ENCODE measurements around the gene KHDC4. TPM values are rescaled to one million over a fixed set of nuclear protein-coding genes. Genes with fewer than 3 reads are reported as not detected.
A peak's percentile ranks its signal among the peaks of the same experiment; 100 is the strongest.

Gene KHDC4
- total RNA-seq: 100 to 1,000 TPM in 1 of 2 donors, 10 to 100 TPM in 1; 81.2 to 100 TPM

- peak; percentile 89 to 95 for DNase-seq (ENCODE audit: low spot score in 2 of 2)
- H3K9me3 Mint-ChIP-seq: no peaks in the 10 kb centered on the region
- peaks cover 4% of the 10 kb centered on the region in 2 donors for H3K36me3 Mint-ChIP-seq
- ATAC-seq: peak; percentile 96 to 98
- H3K27ac Mint-ChIP-seq: no peak within 1 kb of the TSS
Measured at GRCh38 chr1:155934097-155934935, at the start of gene KHDC4. Gene KHDC4, minus strand, starts transcription at chr1:155934413. Its CDS starts 40 bp downstream, at chr1:155934373.

- Mint-ChIP-seq H3K36me3 (peaks cover 25% of the 10 kb centered on the region in 2 donors), H3K9me3 (no peaks in the 10 kb centered on the region), H3K27ac (peak overlapping the region; percentile 62 to 66)
- ATAC-seq (peak; percentile 12 to 20), DNase-seq (ENCODE audit: low spot score in 2 of 2) (no peak)
Measured at GRCh38 chr1:155983191-155984024, 49.2 kb upstream of the KHDC4 start.

GRCh38 chr1:155982106-155982505 is 47.9 kb upstream of the KHDC4 start:
- H3K36me3 Mint-ChIP-seq: peaks cover 31% of the 10 kb centered on the region in 2 donors
- ATAC-seq: no peak
- no peaks in the 10 kb centered on the region for H3K9me3 Mint-ChIP-seq
- peak overlapping the region in 1 of 2 donors; percentile 89 for H3K27ac Mint-ChIP-seq
- DNase-seq (ENCODE audit: low spot score in 2 of 2): no peak

- H3K36me3 Mint-ChIP-seq: peaks cover 38% of the 10 kb centered on the region in 2 donors
- ATAC-seq: no peak
- DNase-seq (ENCODE audit: low spot score in 2 of 2): no peak
- H3K27ac Mint-ChIP-seq: peak overlapping the region; percentile 85 to 89
- no peaks in the 10 kb centered on the region for H3K9me3 Mint-ChIP-seq
Measured at GRCh38 chr1:155981266-155982088, 47.3 kb upstream of the KHDC4 start.

GRCh38 chr1:155979597-155980343 is 45.6 kb upstream of the KHDC4 start:
- Mint-ChIP-seq H3K36me3 (peaks cover 46 to 55% of the 10 kb centered on the region in 2 donors), H3K9me3 (no peaks in the 10 kb centered on the region), H3K27ac (peak overlapping the region; percentile 89 to 96)
- DNase-seq (ENCODE audit: low spot score in 2 of 2) (no peak), ATAC-seq (no peak)

- Mint-ChIP-seq H3K36me3 (peaks cover 53 to 63% of the 10 kb centered on the region in 2 donors), H3K9me3 (no peaks in the 10 kb centered on the region)
Measured at GRCh38 chr1:155978973-155979429, 44.8 kb upstream of the KHDC4 start.

GRCh38 chr1:155978325-155978972 is 44.2 kb upstream of the KHDC4 start, which contains the start of gene ARHGEF2:
Gene ARHGEF2, minus strand, starts transcription at chr1:155978547. Its CDS starts 120 bp downstream, at chr1:155978427.
- H3K27ac Mint-ChIP-seq: peak within 1 kb of the TSS; percentile 89 to 96
- H3K36me3 Mint-ChIP-seq: peaks cover 53 to 63% of the 10 kb centered on the region in 2 donors

More at GRCh38 chr1:155978973-155979429, 44.8 kb upstream of the KHDC4 start:
- DNase-seq (ENCODE audit: low spot score in 2 of 2) (no peak), ATAC-seq (peak; percentile 3 to 11)
- peak overlapping the region; percentile 89 to 96 for H3K27ac Mint-ChIP-seq

GRCh38 chr1:155977690-155978324 is 43.6 kb upstream of the KHDC4 start:
- peaks cover 59 to 63% of the 10 kb centered on the region in 2 donors for H3K36me3 Mint-ChIP-seq
- ATAC-seq: peak; percentile 31 to 69
- peak; percentile 42 to 82 for DNase-seq (ENCODE audit: low spot score in 2 of 2)
- H3K27ac Mint-ChIP-seq: peak overlapping the region; percentile 89 to 95
- H3K9me3 Mint-ChIP-seq: no peaks in the 10 kb centered on the region

More at GRCh38 chr1:155978325-155978972, 44.2 kb upstream of the KHDC4 start, which contains the start of gene ARHGEF2:
- DNase-seq (ENCODE audit: low spot score in 2 of 2) (peak; percentile 75 to 82), ATAC-seq (peak; percentile 67 to 80)
- no peaks in the 10 kb centered on the region for H3K9me3 Mint-ChIP-seq

- ATAC-seq (peak; percentile 7 to 31), DNase-seq (ENCODE audit: low spot score in 2 of 2) (peak in 1 of 2 donors; percentile 28)
- no peaks in the 10 kb centered on the region for H3K9me3 Mint-ChIP-seq
- peaks cover 63 to 65% of the 10 kb centered on the region in 2 donors for H3K36me3 Mint-ChIP-seq
- peak overlapping the region; percentile 89 to 95 for H3K27ac Mint-ChIP-seq
Measured at GRCh38 chr1:155976913-155977689, 42.9 kb upstream of the KHDC4 start.

- Mint-ChIP-seq H3K36me3 (peaks cover 60 to 61% of the 10 kb centered on the region in 2 donors), H3K9me3 (no peaks in the 10 kb centered on the region), H3K27ac (peak overlapping the region; percentile 89 to 95)
- DNase-seq (ENCODE audit: low spot score in 2 of 2) (peak in 1 of 2 donors; percentile 34), ATAC-seq (peak in 1 of 2 donors; percentile 29)
Measured at GRCh38 chr1:155976062-155976912, 42.1 kb upstream of the KHDC4 start.

GRCh38 chr1:155975375-155976061 is 41.3 kb upstream of the KHDC4 start:
- peak overlapping the region; percentile 48 to 89 for H3K27ac Mint-ChIP-seq

More at GRCh38 chr1:155975375-155976061, 41.3 kb upstream of the KHDC4 start:
- peaks cover 53 to 58% of the 10 kb centered on the region in 2 donors for H3K36me3 Mint-ChIP-seq
- no peak for DNase-seq (ENCODE audit: low spot score in 2 of 2)
- no peaks in the 10 kb centered on the region for H3K9me3 Mint-ChIP-seq
- no peak for ATAC-seq
